ENCODE data around the gene TCERG1L.
"Not testable (repeated sequence)": the region's sequence is repeated elsewhere in the genome, so short reads cannot be mapped to it uniquely, and the experiment has no call there.

The TCERG1L gene

DNA sequence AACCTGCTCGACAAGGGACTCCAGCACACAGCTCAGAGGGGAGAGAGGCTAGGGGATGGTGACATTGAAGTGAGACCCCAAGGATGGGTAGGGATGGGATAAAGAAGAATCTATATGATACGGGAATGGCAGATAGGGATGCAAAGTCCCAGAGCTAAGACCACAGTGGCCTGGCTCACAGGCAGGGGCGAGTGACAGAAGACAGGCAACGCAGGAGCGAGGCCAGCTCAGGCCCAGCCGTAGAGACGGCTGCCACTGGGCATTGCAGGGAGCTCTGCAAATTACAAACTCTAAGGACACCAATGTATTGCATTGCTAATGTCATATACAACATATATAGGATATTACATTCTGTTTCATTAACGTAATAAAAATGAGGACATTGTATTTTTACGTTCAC lies 131.4 kb downstream of the TCERG1L start:
- no peak for DNase-seq

DNA sequence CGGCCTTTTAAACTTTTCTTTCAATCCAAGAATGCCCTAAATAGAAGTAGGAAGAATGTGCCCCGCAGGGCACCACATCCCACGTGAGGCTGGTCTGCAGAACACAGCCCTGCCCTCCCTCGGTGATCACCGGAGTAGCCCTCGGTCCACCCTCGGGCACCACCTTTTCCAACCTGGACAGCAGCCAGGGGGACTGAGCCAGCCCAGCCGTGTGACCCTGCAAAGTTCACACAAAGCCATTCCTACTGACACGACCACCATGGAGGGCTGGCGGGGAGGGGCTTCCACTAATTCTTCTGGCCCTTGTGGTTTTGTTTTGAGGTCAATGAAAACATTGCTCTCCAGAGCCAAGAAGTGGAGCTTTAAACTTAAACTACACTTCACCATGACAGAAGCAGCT lies 132.2 kb downstream of the TCERG1L start:
- DNase-seq = no peak

DNA sequence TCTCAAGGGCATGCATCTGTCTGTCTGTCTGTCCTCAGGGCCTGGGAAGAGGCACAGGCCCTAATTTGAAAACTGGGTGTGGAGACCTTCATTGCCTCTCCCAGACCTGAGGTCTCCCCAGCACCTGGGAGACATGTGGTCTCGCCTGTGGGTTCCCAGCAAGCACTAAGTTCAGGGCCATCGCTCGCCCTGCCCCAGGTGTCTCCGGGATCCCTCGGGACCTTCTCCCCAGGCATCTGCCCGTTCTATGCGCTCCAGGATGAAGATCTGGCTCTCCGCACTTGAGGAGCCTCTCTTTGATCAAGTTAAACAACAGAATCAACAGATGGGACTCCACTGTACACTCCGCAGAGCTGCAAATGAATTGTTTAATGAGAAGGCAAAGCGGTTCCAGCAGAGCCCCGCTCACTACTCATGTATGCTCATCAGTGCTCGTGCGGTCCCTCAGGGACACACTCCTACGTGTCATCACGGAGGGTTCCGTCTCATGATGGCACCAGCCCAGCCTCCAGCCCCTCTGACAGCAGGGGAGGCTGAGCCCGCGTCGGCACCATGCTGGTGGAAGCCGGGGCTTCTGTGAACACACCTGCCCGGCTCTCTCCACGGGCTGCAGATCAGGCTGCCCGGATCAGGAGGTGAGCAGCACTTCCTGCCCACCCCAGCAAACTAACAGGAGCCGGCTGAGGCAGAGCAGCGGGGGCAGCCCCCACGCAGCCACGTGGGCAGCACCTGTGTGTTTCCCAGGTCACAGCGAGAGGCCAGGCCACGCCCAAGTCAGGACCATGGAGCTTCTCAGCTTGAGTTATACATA lies 132.8 kb downstream of the TCERG1L start:
- no peak for DNase-seq

DNA sequence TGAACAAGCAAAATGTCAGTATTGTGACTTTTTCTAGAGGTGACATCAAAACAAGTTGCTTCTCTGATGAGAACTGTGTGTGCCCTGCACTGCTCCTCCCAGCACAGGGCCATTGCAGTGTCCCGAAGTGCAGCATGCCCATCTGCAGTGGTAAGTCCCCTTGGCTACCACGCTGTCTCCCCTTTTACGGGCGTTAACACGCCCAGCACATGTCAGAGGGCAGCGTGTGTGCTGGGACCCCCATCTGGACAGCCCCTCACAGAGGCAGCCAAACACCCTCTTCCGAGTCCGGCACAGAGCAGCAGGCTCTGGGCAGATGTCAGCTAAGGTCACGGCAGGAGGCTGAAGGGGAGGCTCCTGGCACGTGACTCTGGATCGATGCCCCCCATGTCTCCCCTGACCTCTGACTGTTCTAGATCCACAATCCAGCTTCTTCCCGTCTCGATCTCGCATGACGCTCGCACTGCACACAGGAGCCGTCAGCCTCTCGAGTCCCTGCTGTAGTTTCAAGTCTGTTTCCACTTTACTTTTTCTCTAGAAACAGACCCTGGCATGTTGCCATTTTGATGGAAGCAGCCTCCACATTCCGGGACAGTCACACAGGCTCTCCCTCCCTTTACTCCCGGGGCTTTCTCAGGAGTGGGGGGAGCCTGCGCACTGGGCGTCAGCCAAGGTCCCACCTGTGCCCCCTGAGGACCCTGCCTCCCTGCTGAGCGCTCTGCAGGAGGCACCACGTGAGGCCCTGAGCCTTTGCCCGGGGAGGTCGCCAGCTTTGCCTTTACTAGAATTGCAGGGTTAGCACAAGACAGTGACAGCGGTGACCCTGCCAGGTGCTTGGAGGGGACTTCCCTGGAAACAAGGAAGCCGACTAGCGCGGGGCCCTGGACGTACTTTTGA lies 133.8 kb downstream of the TCERG1L start:
- no peak for DNase-seq

DNA sequence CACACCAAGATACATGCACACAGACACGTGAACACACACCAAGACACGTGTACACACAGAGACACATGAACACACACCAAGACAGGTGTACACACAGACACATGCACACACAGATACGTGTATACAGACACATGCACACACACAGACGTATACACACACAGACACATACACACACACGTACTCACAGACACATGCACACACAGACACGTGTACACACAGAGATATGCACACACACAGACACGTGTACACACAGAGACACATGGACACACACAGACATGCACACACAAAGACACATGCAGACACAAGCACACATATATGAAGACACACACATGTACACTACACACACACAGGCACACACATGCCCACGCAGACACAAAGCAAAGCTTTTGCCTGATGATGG lies 134.6 kb downstream of the TCERG1L start:
- DNase-seq = no peak

DNA sequence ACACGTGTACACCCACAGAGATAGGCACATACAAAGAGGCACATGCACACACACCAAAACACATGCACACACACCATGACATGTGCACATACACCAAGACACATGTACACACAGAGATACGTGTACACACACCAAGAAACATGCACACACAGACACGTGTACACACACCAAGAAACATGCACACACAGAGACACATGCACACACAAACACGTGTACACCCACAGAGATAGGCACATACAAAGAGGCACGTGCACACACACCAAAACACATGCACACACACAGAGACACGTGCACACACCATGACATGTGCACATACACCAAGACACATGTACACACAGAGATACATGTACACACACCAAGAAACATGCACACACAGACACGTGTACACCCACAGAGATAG lies 135.2 kb downstream of the TCERG1L start:
- DNase-seq = not testable (repeated sequence)

DNA sequence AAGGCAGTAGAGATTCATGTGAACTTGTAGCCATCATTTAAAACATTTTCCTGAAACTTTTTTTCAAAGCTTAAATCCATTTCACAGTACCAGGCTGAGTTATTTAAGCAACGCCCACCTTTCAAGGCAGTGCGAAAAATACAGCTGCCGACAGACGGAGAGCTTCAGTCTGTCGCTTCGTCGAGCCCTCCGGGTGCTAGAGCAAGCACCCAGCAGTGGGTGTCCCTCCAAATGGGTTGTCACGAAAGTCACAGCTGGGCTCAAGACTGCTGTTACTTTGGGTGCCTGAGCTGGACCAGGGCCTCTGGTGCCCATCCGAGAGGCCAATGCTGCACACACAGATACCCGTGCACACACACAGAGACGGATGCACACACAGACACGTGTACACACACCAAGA lies 135.6 kb downstream of the TCERG1L start:
- DNase-seq = no peak

DNA sequence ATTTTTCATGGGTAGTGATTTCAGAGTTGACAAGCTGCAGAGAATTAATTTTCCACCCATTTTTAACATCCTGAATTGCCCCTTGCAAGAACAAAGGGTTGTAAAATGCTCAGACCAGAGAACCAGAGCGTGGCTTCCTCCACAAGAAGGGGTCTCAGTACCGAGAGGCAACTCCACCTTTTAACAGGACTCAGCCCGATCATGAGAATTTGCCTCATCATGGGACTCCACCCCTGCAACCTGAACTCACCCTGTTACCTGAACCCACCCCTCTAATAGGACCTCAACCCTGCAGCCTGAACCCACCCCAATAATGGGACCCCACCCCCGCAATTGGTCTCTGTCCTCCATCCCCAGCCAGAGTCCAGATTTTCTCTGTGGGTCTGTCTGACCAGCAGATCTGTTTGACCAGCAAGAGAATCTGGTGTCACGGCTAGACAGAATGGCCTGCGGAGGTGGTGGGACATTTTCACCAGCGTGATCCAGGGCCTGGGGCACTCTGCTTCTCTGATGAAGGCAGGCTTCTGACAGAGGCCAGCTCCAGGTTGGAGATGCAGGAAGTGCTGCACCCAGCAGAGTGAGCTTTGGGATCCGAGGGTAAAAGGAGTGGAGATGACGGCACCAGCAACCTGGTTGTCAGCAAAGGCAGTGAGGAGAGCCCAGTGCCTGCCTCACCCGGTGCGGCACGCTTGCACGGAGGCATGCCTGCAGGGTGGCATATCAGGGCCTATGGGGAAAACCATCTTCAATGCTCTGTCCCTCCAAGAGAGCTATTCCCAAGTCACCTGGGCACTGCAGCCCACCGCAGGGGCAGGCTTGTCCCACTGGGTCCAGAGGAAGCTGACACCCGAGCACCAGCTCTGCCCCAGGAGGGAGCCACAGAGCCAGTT lies 136.6 kb downstream of the TCERG1L start:
- DNase-seq = no peak

DNA sequence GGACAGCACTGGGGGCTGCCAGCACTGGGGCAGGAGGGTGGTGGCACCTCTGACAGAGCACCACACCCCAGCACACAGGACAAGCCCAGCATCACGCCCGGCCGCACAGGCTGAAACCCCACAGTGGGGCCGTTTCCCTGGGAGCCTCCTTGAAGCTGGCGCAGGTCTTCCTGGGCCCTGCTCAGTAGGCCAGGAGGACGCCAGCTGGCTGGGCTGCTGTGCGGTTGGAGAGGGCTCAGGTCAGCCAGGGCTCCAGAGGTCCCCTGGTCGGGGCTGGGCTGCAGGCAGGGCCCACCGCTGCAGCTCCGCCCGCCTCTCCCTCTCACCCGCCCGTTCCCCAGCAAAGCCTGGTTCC lies 137.3 kb downstream of the TCERG1L start:
- DNase-seq = no peak

DNA sequence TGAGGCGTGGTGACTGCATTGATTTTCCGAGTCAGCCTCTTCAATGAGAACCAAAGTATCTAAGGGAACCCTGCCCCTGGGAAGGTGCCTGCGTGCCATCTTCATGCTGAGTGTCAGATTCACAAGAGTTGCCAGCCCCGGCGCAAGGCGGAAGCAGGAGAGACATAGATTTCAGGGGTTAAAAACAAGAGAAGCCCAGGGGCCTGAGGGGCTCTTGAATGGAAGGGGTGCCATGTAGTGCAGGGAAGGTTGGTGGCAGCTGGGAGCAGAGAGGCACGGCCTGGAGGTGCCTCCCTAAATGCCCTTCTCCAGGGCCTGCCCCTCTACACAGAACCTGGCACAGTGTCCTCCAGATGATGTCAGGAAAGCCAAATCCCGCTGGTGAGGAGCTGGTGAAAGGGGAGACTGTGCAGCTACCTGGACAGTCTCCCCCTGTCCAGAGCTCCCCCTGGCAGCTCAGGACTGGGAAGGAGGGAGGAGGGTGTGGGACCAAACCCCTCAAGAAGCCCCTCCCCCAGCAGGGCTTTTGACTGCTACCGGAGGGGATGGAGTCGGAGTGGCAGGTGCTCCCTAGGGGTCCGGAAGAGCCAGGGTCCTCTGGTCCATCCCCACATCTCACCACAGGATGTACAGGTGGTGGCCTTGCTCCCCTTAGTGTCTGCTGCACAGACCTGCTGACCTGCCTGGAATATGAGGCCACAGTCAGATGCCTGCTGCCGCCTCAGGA lies 137.9 kb downstream of the TCERG1L start:
- DNase-seq = no peak

DNA sequence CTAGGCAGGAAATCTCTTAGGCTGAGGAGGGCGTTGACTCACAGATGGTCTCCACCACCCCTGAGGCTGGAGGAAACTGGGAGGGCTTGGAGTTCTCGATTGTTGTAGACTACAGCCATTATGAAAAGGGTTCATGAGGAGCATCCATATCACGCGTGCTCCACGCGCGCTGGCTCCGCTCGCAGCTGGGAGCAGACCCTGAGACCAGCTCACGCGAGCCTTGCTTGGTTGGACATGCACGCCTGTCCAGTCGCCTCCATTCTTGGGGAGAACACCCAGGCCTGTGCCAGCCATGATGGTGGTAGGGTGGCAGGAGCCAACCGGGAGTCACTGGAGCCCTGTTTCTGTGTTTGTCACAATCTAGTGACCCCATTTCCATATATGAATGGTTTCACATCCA lies 139.1 kb downstream of the TCERG1L start:
- no peak for DNase-seq

DNA sequence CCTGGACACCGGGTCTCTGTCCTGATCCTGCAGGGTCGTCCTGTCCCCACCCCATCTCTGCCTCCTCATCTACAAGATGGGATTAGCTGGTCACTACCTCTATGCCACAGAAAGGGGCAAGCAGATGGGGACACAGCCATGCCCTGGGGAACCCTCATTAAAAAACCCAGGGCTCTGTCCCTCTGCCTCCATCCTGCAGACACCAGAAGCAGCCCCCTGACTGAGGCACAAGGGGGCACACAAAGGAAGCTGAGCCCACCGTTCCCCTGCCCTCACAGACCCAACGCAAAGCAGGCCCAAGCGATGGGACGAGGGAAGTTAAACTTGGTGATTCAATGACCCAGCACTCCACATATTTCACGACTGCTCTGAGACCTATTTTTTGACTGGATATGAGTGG lies 142.4 kb downstream of the TCERG1L start:
- no peak for DNase-seq

DNA sequence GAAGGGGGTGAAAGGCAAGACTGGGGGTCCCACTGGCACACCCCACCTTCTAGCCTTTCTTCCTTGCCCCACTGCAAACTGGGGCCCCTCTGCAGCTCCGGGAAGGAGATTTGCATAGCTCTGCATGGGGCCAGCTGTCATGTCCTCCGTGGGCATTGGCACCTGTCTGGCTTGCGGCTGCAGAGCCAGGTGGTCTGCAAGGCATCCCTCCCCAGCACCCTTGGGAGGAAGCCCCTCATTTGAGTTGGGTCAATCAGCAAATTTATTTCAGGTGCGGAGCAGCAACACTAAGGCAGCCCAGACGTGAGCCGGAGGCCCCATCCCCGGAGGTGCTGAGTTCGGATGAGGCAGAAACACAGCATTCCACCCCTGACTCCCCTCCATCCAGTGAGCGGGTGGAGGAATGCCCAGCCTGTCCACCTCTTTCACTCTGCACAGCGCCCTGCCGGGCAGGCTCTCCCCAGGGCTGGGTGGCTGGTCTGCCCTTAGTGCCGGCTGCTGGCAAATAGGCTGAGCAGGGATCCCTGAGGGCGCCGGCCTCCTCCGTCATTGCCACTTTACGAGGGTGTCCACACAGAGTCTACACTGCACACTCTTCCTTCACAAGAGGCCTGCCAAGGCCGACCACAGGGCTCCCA lies 143.2 kb downstream of the TCERG1L start:
- no peak for DNase-seq

DNA sequence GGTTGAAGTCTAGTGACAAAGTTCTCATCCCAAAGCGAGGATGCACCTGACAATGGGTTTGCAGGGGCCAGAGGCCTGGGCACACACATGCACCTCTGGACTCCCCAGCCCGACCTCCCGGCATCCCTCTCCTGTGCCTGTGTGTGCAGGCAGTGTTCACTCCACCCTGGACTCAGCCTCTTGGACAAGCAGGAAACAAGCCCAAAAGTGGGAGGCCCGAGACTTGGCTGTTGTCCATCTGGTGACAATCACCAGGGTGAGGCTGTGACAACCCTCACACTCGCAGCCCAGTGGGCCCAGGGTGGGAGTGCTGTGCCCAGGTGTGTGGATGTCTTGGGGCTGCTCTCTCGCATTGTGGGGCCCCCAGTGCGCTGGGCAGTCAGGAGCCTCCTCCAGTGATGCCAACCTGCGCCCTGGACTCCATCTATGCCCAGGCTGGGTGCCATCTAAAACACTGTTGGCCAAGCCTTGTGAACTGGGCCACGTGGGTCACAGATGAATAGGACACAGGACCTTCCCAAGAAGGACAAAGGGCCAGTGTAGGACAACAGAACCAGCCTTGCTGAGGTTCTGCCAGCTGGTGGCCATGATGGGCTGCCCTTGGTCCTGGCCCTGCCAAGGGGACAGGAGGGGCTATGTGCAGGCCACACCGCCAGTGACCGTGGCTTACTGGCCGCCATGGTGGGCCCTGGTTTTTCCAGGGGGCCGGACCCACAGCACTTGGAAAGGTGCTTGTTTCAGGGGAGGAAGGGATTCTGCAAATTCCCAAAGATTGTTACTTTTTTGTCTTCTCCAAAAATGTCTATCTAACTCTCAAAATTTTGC lies 144.3 kb downstream of the TCERG1L start:
- DNase-seq = no peak

DNA sequence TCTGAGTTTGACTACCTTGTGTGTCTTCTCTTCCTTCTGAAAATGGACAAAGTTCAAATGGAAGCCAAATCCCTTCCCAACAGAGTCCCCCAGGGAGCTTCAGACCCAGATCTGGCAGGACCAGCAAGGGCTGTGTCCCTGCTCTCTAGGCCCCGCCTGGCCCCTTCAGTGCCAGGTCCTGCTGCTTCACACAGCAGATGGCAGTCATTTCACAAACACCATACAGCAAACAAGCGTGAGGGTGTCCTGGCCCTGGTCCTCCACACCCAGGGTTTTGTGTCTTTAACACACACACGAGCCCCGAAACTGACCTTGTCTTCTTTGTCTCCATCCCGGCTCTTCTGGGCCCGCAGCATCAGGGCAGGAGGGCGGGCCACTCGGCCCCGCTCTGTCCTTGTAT lies 145.0 kb downstream of the TCERG1L start:
- no peak for DNase-seq

DNA sequence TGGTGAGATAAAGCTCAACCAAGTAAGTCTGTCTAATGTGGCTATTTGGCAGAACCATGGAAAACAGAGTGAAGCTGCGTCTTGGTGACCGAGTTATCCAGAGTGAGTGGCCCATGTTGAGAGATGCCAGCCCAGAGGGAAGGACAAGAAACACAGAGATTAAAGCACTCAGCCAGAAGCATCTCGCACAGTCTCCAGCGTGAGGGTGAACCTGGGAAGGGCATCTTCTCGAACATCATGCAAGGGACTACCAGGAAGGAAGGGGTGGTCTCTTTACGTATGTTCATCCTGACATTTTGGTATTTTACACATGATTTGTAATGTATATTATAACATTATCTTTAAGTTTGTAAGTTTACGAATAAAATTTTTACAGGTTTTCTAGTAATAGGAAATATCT lies 146.4 kb downstream of the TCERG1L start:
- DNase-seq = no peak

DNA sequence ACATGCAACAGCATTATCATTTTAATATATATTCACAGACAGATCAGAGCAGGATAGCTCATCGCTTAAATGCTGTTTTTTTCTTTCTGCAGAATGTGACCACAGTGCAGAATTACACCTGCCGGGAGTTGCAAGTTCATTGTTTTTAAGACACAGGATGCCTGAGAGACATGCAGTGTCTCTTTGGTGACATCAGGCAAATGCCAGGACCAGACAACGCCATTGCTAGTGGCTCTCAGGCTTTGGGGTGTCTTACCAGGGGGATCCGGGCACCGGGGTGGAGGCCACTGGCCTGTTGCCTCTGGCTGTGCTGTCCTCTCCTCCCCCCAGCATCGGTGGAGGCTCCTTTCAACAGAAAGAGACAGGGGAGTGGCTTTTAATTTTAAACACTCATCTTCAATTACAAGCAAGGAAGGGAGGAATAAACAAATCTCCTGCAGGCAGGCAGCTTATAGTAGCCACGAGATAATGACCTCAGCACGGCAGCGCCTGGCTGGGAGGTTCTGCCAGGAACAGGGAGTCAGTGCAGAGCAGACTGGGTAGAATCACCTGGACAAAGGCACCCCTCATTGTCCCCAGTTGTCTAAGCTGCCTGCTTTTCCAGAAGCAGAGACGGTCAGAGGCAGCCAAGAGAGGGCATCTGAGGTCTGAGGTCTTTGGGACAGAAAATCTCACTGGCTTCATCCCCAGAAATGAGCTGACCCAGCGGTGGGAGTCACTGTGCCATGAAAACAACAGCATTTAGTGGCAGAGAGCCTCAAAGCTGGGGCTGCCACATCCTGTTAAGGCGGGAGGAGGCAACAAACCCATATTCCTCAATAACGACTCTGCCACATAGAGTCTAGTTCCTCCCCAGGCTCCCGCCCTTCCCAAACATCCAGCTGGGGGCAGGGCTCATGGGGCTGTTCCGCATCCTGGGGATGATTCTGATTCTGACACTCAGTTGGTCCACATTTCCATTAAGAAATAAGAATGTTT lies 148.4 kb downstream of the TCERG1L start:
- DNase-seq = no peak

DNA sequence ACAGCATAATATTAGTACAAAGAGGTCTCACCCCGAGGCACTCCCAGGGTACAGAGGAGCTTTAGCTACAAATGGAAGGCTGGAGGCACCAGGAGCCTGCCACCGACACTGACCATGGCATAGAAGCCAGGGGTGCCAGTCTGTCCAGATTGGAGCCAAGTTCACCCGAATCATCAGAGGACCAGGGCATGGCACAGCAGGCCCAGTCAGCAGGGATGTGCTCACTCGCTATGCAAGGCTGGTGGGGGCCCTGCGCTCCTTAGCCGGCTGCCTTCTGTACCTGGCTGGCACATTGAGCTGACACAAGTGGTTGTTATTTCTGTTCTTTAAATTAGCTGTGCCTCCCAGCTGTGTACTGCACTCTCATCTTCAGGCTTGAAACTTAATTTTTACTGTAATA lies 149.3 kb downstream of the TCERG1L start:
- DNase-seq = no peak

DNA sequence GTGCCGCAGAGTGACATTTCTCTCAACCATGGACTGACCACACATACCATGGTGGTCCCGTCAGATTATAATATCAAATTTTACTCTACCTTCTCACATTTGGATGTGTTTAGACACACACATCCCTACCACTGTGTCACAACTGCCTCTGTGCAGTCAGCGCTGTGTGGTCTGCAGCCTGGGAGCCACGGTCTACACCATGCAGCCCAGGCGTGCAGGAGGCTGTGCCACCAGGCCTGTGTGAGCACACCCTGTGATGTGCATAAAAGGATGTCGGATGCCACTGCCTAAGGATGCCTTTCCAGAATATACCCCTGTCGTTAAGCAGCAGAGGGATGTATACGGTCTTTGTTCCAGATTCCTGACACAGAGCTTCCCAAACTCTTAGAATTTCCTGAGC lies 150.4 kb downstream of the TCERG1L start:
- DNase-seq = no peak
